ENCODE measurements around the gene C1QTNF6.

Gene C1QTNF6

GRCh38 chr22:37223965-37224551 is 36.0 kb upstream of the C1QTNF6 start:
- CTCF ChIA-PET: interaction anchor here (2.8 to 4.9 kb wide), 2 partner anchors 24 to 37 kb away, joined by 12 to 41 read pairs; no protein-coding TSS in a partner anchor
- no peak overlapping the region for H3K4me3 ChIP-seq (ENCODE audit: low read depth, low read length)
- DNase-seq (ENCODE audit: low read depth, low spot score): no peak
- TF ChIP-seq CTCF (IDR thresholded peaks at IDR 0.05; ENCODE audit: insufficient read depth, low read length, missing control alignments): no peak
- POLR2A ChIA-PET: no interaction called here

- no peak overlapping the region for H3K4me3 ChIP-seq (ENCODE audit: low read depth, low read length)
- ChIA-PET CTCF (interaction anchor here (1.0 to 4.9 kb wide), 3 partner anchors 15 to 38 kb away, joined by 3 to 41 read pairs (median 12); no protein-coding TSS in a partner anchor), POLR2A (no interaction called here)
- DNase-seq (ENCODE audit: low read depth, low spot score): no peak
- TF ChIP-seq CTCF (IDR thresholded peaks at IDR 0.05; ENCODE audit: insufficient read depth, low read length, missing control alignments): no peak
Measured at GRCh38 chr22:37222440-37222971, 34.5 kb upstream of the C1QTNF6 start.

- POLR2A ChIA-PET: no interaction called here
- H3K4me3 ChIP-seq (ENCODE audit: low read depth, low read length): no peak overlapping the region
- no peak for DNase-seq (ENCODE audit: low read depth, low spot score)
- CTCF ChIA-PET: interaction anchor here (2.8 to 4.9 kb wide), 3 partner anchors 22 to 39 kb away, joined by 12 to 41 read pairs (median 16); no protein-coding TSS in a partner anchor
- TF ChIP-seq CTCF (IDR thresholded peaks at IDR 0.05; ENCODE audit: insufficient read depth, low read length, missing control alignments): no peak
Measured at GRCh38 chr22:37221424-37222333, 33.6 kb upstream of the C1QTNF6 start.

- CTCF ChIA-PET: interaction anchor here (1.0 to 3.0 kb wide), 2 partner anchors 13 to 21 kb away, joined by 3 to 16 read pairs; no protein-coding TSS in a partner anchor
- TF ChIP-seq CTCF (IDR thresholded peaks at IDR 0.05; ENCODE audit: insufficient read depth, low read length, missing control alignments): no peak
- no peak overlapping the region for H3K4me3 ChIP-seq (ENCODE audit: low read depth, low read length)
- no peak for DNase-seq (ENCODE audit: low read depth, low spot score)
- POLR2A ChIA-PET: no interaction called here
Measured at GRCh38 chr22:37220543-37220981, 32.5 kb upstream of the C1QTNF6 start.

- POLR2A ChIA-PET: interaction anchor here (0.6 kb wide), 1 partner anchor 20 kb away, joined by 4 read pairs; no protein-coding TSS in a partner anchor
- DNase-seq (ENCODE audit: low read depth, low spot score): no peak
- no peak overlapping the region for H3K4me3 ChIP-seq (ENCODE audit: low read depth, low read length)
- CTCF ChIA-PET: interaction anchor here (1.0 to 3.0 kb wide), 2 partner anchors 14 to 20 kb away, joined by 3 to 16 read pairs; no protein-coding TSS in a partner anchor
- no peak for TF ChIP-seq CTCF (IDR thresholded peaks at IDR 0.05; ENCODE audit: insufficient read depth, low read length, missing control alignments)
Measured at GRCh38 chr22:37219533-37219932, 31.5 kb upstream of the C1QTNF6 start.

Measured in AG04449 (cell line).